Esophagus squamous epithelium (tissue), 4 donors: ENCODE measurements around the gene ATP1A1.

Experiments used
- CTCF ChIP-seq, 6 experiments: fragments of 450-650 bp in 4 of 6; fragments of 200-600 bp in 2 of 6; sonication (generic) in 2 of 6; IDR thresholded peaks; one replicate each; pipeline ENCODE4 v1.5.1; 2016 to 2019; ENCODE audit warnings: antibody characterized with exemption in 6 of 6, mild to moderate bottlenecking in 4 of 6, moderate library complexity in 4 of 6
- POLR2A ChIP-seq, 4 donors: fragments of 450-650 bp; IDR thresholded peaks; one replicate each; pipeline ENCODE4 v1.6.1; 2017; ENCODE audit warnings: antibody characterized with exemption in 4 of 4, mild to moderate bottlenecking in 4 of 4, moderate library complexity in 3 of 4

GRCh38 chr1:116375887-116376728 is 3.1 kb downstream of the ATP1A1 start:
- TF ChIP-seq CTCF (IDR thresholded peaks at IDR 0.05), result no peak
- peak in 3 of 4 donors; percentile 52 to 80 (median 73) for TF ChIP-seq POLR2A (IDR thresholded peaks at IDR 0.05)
